K562 (cell line): Measurements from ENCODE around the gene LLGL2. TPM values are rescaled to one million over a fixed set of nuclear protein-coding genes. Genes with fewer than 3 reads are reported as not detected.

Experiments
- ATAC-seq: fragments of 200-7000 bp; cut with Tn5 transposase; 3 replicates; pipeline ENCODE4 v1.9.1; 2020; ENCODE audit warnings: moderate library complexity
- BruUV-seq: library from RNA; stranded (reverse); fragments of 400-500 nt; replicated peaks from 2 replicates; lab custom pipeline; 2021; lab: Mats Ljungman, UMichigan
- CTCF ChIA-PET: fragments of 300-600 bp; formaldehyde crosslinking; extraction: SDS; loops from one replicate; lab custom pipeline; 2021; ENCODE audit warnings: low intra/inter-chr PET ratio; lab: Yijun Ruan, JAX
- POLR2A ChIA-PET: fragments of 300-600, 350-650 bp; sonication (Branson Sonifier 250); formaldehyde crosslinking; extraction: SDS; loops from one replicate; lab custom pipeline; 2021; ENCODE audit warnings: antibody characterized with exemption, inconsistent platforms; lab: Yijun Ruan, JAX
- DNase-seq, 4 experiments: peaks; one replicate each; pipeline versions ENCODE4 v3.0.0 to v3.0.0-alpha.2; 2011 to 2018; ENCODE audit warnings: low spot score in 3 of 4, mixed read lengths in 3 of 4; ENCODE audit errors: extremely low read depth in 1 of 4
- FAIRE-seq: peaks from 2 replicates; lab custom pipeline; 2011; peaks lifted over from hg19 to GRCh38; lab: Jason Lieb, UNC
- H2AFZ ChIP-seq: 2 replicates; pipeline ENCODE4 v1.6.0; 2011; ENCODE audit warnings: low read depth, low read length, control low read depth, inconsistent platforms
- H3K27ac ChIP-seq: fragments of 200-600 bp; 3 replicates; pipeline ENCODE4 v1.8.0; 2011; ENCODE audit warnings: low read depth, mild to moderate bottlenecking, control low read depth, inconsistent platforms, low read length, moderate library complexity, mixed read lengths; ENCODE audit errors: extremely low read depth
- H3K27me3 ChIP-seq, 2 experiments: fragments of 300-600 bp in 1 of 2; 2 replicates in 1 of 2; 3 replicates in 1 of 2; pipeline versions ENCODE4 v1.6.0 to v1.8.0; 2011; ENCODE audit warnings: inconsistent platforms in 2 of 2, low read length in 2 of 2, mild to moderate bottlenecking in 1 of 2, mixed read lengths in 1 of 2, moderate library complexity in 1 of 2; ENCODE audit not compliant: control insufficient read depth in 2 of 2, insufficient read depth in 2 of 2
- H3K36me3 ChIP-seq: fragments of 300-600 bp; 3 replicates; pipeline ENCODE4 v1.8.0; 2011; ENCODE audit warnings: mild to moderate bottlenecking, low read length, inconsistent platforms; ENCODE audit not compliant: control insufficient read depth, insufficient read depth
- H3K4me1 ChIP-seq, 2 experiments: fragments of 200-600 bp in 1 of 2; replicated peaks in 1 of 2; 2 replicates in 1 of 2; 3 replicates in 1 of 2; pipeline versions ENCODE4 v1.5.1 to v1.8.0; 2011; ENCODE audit warnings: inconsistent platforms in 2 of 2, low read length in 2 of 2, mild to moderate bottlenecking in 1 of 2, mixed read lengths in 1 of 2, moderate library complexity in 1 of 2; ENCODE audit not compliant: control insufficient read depth in 2 of 2, insufficient read depth in 2 of 2
- H3K4me2 ChIP-seq: 2 replicates; pipeline ENCODE4 v1.6.1; 2011; ENCODE audit warnings: low read length, control low read depth, inconsistent platforms, mixed read lengths; ENCODE audit not compliant: insufficient read depth
- H3K4me3 ChIP-seq: fragments of 200-600 bp; sonication (generic), shearing (Covaris generic); 2 replicates; pipeline ENCODE4 v1.5.1; 2016; ENCODE audit warnings: control low read depth, inconsistent platforms
- H3K79me2 ChIP-seq: fragments of 200-600 bp; 3 replicates; pipeline ENCODE4 v1.8.0; 2011; ENCODE audit warnings: low read length, inconsistent platforms; ENCODE audit not compliant: control insufficient read depth, insufficient read depth
- H3K9ac ChIP-seq, 2 experiments: 2 replicates each; pipeline versions ENCODE4 v1.6.0 to v1.6.1; 2011; ENCODE audit warnings: low read depth in 2 of 2, low read length in 2 of 2, control low read depth in 1 of 2, inconsistent platforms in 1 of 2, mild to moderate bottlenecking in 1 of 2, mixed read lengths in 1 of 2; ENCODE audit not compliant: insufficient read depth in 1 of 2
- H3K9me1 ChIP-seq: one replicate; pipeline ENCODE4 v1.6.0; 2011; ENCODE audit warnings: inconsistent platforms, mild to moderate bottlenecking, low read length, moderate library complexity; ENCODE audit not compliant: control insufficient read depth, insufficient read depth
- H3K9me3 ChIP-seq: replicated peaks from 2 replicates; pipeline ENCODE4 v1.5.1; 2011; ENCODE audit warnings: low read depth, low read length, inconsistent platforms; ENCODE audit not compliant: control insufficient read depth, insufficient read depth
- H4K20me1 ChIP-seq: replicated peaks from 2 replicates; pipeline ENCODE4 v1.6.1; 2011; ENCODE audit warnings: low read length, inconsistent platforms, mixed read lengths; ENCODE audit not compliant: control insufficient read depth, insufficient read depth
- CTCF ChIP-seq, 3 experiments: IDR thresholded peaks in 2 of 3; conservative IDR thresholded peaks in 1 of 3; 2 replicates each; pipeline ENCODE4 v1.5.1; 2011 to 2012; ENCODE audit warnings: low read length in 3 of 3, mild to moderate bottlenecking in 3 of 3, control low read depth in 2 of 3, improper control_type of control experiment in 1 of 3, inconsistent platforms in 1 of 3, low read depth in 1 of 3, mixed read lengths in 1 of 3, moderate library complexity in 1 of 3; ENCODE audit not compliant: insufficient read depth in 2 of 3
- FOXJ2 ChIP-seq: fragments of 200-800 bp; sonication (Bioruptor generic); IDR thresholded peaks from 2 replicates; pipeline ENCODE4 v1.6.1; 2016; ENCODE audit warnings: missing genetic modification characterization, missing compliant biosample characterization
- NFATC3 ChIP-seq: fragments of 450-650 bp; IDR thresholded peaks from 2 replicates; pipeline ENCODE4 v1.6.1; 2017; ENCODE audit warnings: mild to moderate bottlenecking
- PTBP1 ChIP-seq: fragments of 200-400 bp; formaldehyde crosslinking; IDR thresholded peaks from 2 replicates; pipeline ENCODE4 v1.6.1; 2017; ENCODE audit warnings: low read depth, low read length
- PTTG1 ChIP-seq: fragments of 450-650 bp; IDR thresholded peaks from 2 replicates; pipeline ENCODE4 v1.6.1; 2016; ENCODE audit warnings: low read depth, mild to moderate bottlenecking, missing genetic modification characterization, missing compliant biosample characterization
- RAD21 ChIP-seq, 2 experiments: fragments of 250-450 bp in 1 of 2; fragments of 450-650 bp in 1 of 2; sonication (Bioruptor Pico) in 1 of 2; formaldehyde crosslinking in 1 of 2; IDR thresholded peaks in 1 of 2; conservative IDR thresholded peaks in 1 of 2; 2 replicates each; pipeline versions ENCODE4 v1.4.0 to v1.8.0; 2020 to 2022; ENCODE audit warnings: mild to moderate bottlenecking in 2 of 2, moderate library complexity in 1 of 2
- ZNF12 ChIP-seq: sonication (generic); formaldehyde crosslinking; IDR thresholded peaks from 2 replicates; pipeline ENCODE4 v1.4.0; 2020; ENCODE audit warnings: mild to moderate bottlenecking, missing genetic modification reagents
- ZNF133 ChIP-seq: fragments of 250-450 bp; sonication (Bioruptor Pico); IDR thresholded peaks from 2 replicates; pipeline ENCODE4 v1.4.0; 2020; ENCODE audit warnings: mild to moderate bottlenecking
- ZNF609 ChIP-seq: sonication (generic); formaldehyde crosslinking; IDR thresholded peaks from 2 replicates; pipeline ENCODE4 v1.8.1; 2023; ENCODE audit warnings: missing genetic modification reagents, mild to moderate bottlenecking, borderline replicate concordance
- WGBS: fragments of 100-300 bp; shearing (Covaris generic); methylation state at CpG from one replicate; pipeline ENCODE4 v1.1.6; 2016; ENCODE audit warnings: low coverage, mixed read lengths; ENCODE audit not compliant: insufficient coverage; ENCODE audit errors: missing lambda C conversion rate; 5-methylcytosine and 5-hydroxymethylcytosine counted together
- in situ Hi-C: fragments of 300-500 bp; cut with MboI; formaldehyde crosslinking; loops from 4 replicates; pipeline ENCODE4 v1.15.0; 2018; ENCODE audit warnings: inconsistent platforms, mixed read lengths
- intact Hi-C: fragments of 100-400 bp; cut with micrococcal nuclease; formaldehyde crosslinking; loops from 2 replicates; pipeline ENCODE4 v1.14.2; 2022
- polyA plus RNA-seq, 8 experiments: library from polyadenylated mRNA; depleted of rRNA in 4 of 8; stranded (reverse) in 5 of 8; unstranded in 3 of 8; fragments of >200 nt; fragmentation: Nextera tagmentation in 2 of 8; fragmentation: Illumina TruSeq in 1 of 8; extraction: Ambion mirVana in 2 of 8; extraction: Trizol in 1 of 8; gene quantifications; 2 replicates each; pipeline versions ENCODE4 v1.2.1 to v1.2.3, GENCODE V29; 2011 to 2014; ENCODE audit warnings: inconsistent platforms in 1 of 8, missing spikeins in 1 of 8
- total RNA-seq, 7 experiments: library from RNA; depleted of rRNA in 6 of 7; stranded (reverse); fragments of >200 nt in 6 of 7; fragmentation: Illumina TruSeq in 2 of 7; extraction: Trizol in 2 of 7; gene quantifications; 2 replicates each; pipeline versions ENCODE4 v1.2.1 to v1.2.3, GENCODE V29; 2011 to 2021; ENCODE audit warnings: low replicate concordance in 1 of 7

Gene LLGL2
- total and polyA plus RNA-seq, 9 of the 15 experiments (the other 6 are each of a cell fraction or from before 2014, with no cell fraction given): 0.32 to 24.4 (median 10.2) TPM

GRCh38 chr17:75587675-75588595, 62.4 kb downstream of the LLGL2 start, which contains the start of gene MYO15B (continued):
- TF ChIP-seq PTTG1 (tag) (no peak), FOXJ2 (tag) (no peak), ZNF133 (CRISPR knock-in tag) (no peak), PTBP1 (no peak), CTCF (IDR thresholded peaks at IDR 0.05 in 2 of 3, conservative IDR thresholded peaks at IDR 0.05 in 1 of 3; ENCODE audit: insufficient read depth in 2 of 3, low read depth in 1 of 3, low read length in 3 of 3) (peak in 1 of 3 experiments; percentile 16; a peak in 2 of 6 replicates), ZNF12 (no peak)

- Histone ChIP-seq H2AFZ (peak overlapping the region; percentile 85), H3K4me3 (peak overlapping the region; percentile 53), H4K20me1 (no peaks in the 10 kb centered on the region), H3K9me3 (no peaks in the 10 kb centered on the region), H3K27me3 (peaks cover 0 to 4% of the 10 kb centered on the region in 2 experiments; a peak in 1 of 5 replicates), H3K4me1 (peaks cover 6 to 36% of the 10 kb centered on the region in 2 experiments; a peak in 3 of 5 replicates), H3K9me1 (no peaks in the 10 kb centered on the region), H3K9ac (peak overlapping the region; percentile 53 to 89; a peak in 3 of 4 replicates), H3K4me2 (peak overlapping the region; percentile 18; the same call in 1 of the 2 replicates), H3K36me3 (no peaks in the 10 kb centered on the region), H3K79me2 (no peaks in the 10 kb centered on the region), H3K27ac (peak overlapping the region; percentile 49; the same call in 1 of the 3 replicates)
- 63% methylated on average over 36 of the region's 49 CpGs for WGBS
- CTCF ChIA-PET: interaction anchor here (1.0 to 1.2 kb wide), 2 partner anchors 159 to 162 kb away, joined by 3 to 4 read pairs; no protein-coding TSS in a partner anchor
- BruUV-seq: no TSS peak
- FAIRE-seq: no peak
- ATAC-seq: no peak
- intact Hi-C loops (loop anchor here (5.0 to 10.0 kb wide), 2 partner anchors 71 to 164 kb away; partner anchors contain the start of genes CASKIN2 and TSEN54), in situ Hi-C loops (no loop called here)
- no peak for DNase-seq
- POLR2A ChIA-PET: interaction anchor here (0.5 to 0.6 kb wide), 2 partner anchors 78 to 505 kb away, joined by 3 to 4 read pairs; no protein-coding TSS in a partner anchor
- no peak for TF ChIP-seq ZNF609 (CRISPR knock-in tag)
- TF ChIP-seq RAD21 (CRISPR knock-in tag; conservative IDR thresholded peaks at IDR 0.05 in 1 of 2, IDR thresholded peaks at IDR 0.05 in 1 of 2): no peak
- TF ChIP-seq NFATC3: no peak
Observed at GRCh38 chr17:75588596-75589011, 63.1 kb downstream of the LLGL2 start.
